K562 (cell line): ENCODE results near the gene CUTA. TPM values are rescaled to one million over a fixed set of nuclear protein-coding genes. Genes with fewer than 3 reads are reported as not detected.

ENCODE experiments used
- CBX8 ChIP-seq: fragments of 200-600 bp; sonication (generic); IDR thresholded peaks from 2 replicates; pipeline ENCODE4 v1.6.1; 2012; ENCODE audit warnings: borderline replicate concordance, mixed run types, low read depth, mild to moderate bottlenecking, moderate library complexity, mixed read lengths, low read length, control low read depth, inconsistent platforms; ENCODE audit not compliant: poor library complexity, severe bottlenecking; ENCODE audit errors: extremely low read depth
- E2F3 ChIP-seq: fragments of 250-450 bp; sonication (Bioruptor Pico); IDR thresholded peaks from 2 replicates; pipeline ENCODE4 v1.4.0; 2020; ENCODE audit warnings: mild to moderate bottlenecking
- FOSL1 ChIP-seq: fragments of 200-800 bp; sonication (Bioruptor generic); conservative IDR thresholded peaks from 2 replicates; pipeline ENCODE4 v1.6.1; 2016; ENCODE audit warnings: missing genetic modification characterization, missing compliant biosample characterization
- GTF2A2 ChIP-seq: IDR thresholded peaks from 2 replicates; pipeline ENCODE4 v1.6.1; 2016; ENCODE audit warnings: mild to moderate bottlenecking, missing genetic modification characterization, missing compliant biosample characterization
- HMG20A ChIP-seq: fragments of 450-650 bp; formaldehyde crosslinking; conservative IDR thresholded peaks from 2 replicates; pipeline ENCODE4 v1.4.0; 2020; ENCODE audit warnings: mild to moderate bottlenecking, mixed read lengths
- MCM3 ChIP-seq: fragments of 450-650 bp; IDR thresholded peaks from 2 replicates; pipeline ENCODE4 v1.6.1; 2016
- MTA2 ChIP-seq: fragments of 450-650 bp; IDR thresholded peaks from 2 replicates; pipeline ENCODE4 v1.6.1; 2016; ENCODE audit warnings: low read depth
- MTA3 ChIP-seq: fragments of 450-650 bp; formaldehyde crosslinking; IDR thresholded peaks from 2 replicates; pipeline ENCODE4 v1.6.1; 2017; ENCODE audit warnings: mild to moderate bottlenecking, borderline replicate concordance
- OTX1 ChIP-seq: fragments of 450-650 bp; formaldehyde crosslinking; IDR thresholded peaks from 2 replicates; pipeline ENCODE4 v1.4.0; 2022; ENCODE audit warnings: mild to moderate bottlenecking
- PTBP1 ChIP-seq: fragments of 200-400 bp; formaldehyde crosslinking; IDR thresholded peaks from 2 replicates; pipeline ENCODE4 v1.6.1; 2017; ENCODE audit warnings: low read depth, low read length
- SAFB2 ChIP-seq: fragments of 200-400 bp; formaldehyde crosslinking; IDR thresholded peaks from 2 replicates; pipeline ENCODE4 v1.6.1; 2018; ENCODE audit warnings: borderline replicate concordance, low read length, low read depth, moderate library complexity; ENCODE audit not compliant: severe bottlenecking
- SMAD1 ChIP-seq: fragments of 150-350 bp; IDR thresholded peaks from 2 replicates; pipeline ENCODE4 v1.6.1; 2014; ENCODE audit warnings: low read length, low read depth; ENCODE audit not compliant: partially characterized antibody
- SRF ChIP-seq, 2 experiments: fragments of 250-450, 450-650 bp in 1 of 2; sonication (Bioruptor Pico) in 1 of 2; sonication (generic) in 1 of 2; formaldehyde crosslinking; IDR thresholded peaks; 2 replicates each; pipeline versions ENCODE4 v1.5.0 to v1.5.1; 2020 to 2022; ENCODE audit warnings: mild to moderate bottlenecking in 1 of 2, missing genetic modification reagents in 1 of 2
- TAF7 ChIP-seq: fragments of 450-650 bp; IDR thresholded peaks from 2 replicates; pipeline ENCODE4 v1.6.1; 2016; ENCODE audit warnings: missing genetic modification characterization, missing compliant biosample characterization
- TRIM24 ChIP-seq, 2 experiments: fragments of 450-650 bp; IDR thresholded peaks; 2 replicates each; pipeline ENCODE4 v1.6.1; 2016
- ZNF174 ChIP-seq: fragments of 250-450 bp; sonication (Bioruptor Pico); IDR thresholded peaks from 2 replicates; pipeline ENCODE4 v1.4.0; 2020; ENCODE audit warnings: mild to moderate bottlenecking
- ZNF436 ChIP-seq: fragments of 250-450, 450-650 bp; sonication (Bioruptor Pico); formaldehyde crosslinking; IDR thresholded peaks from 2 replicates; pipeline ENCODE4 v1.7.0; 2020; ENCODE audit warnings: mild to moderate bottlenecking
- ZNF717 ChIP-seq: fragments of 250-450 bp; sonication (Bioruptor Pico); IDR thresholded peaks from 2 replicates; pipeline ENCODE4 v1.5.0; 2021
- polyA plus RNA-seq, 8 experiments: library from polyadenylated mRNA; depleted of rRNA in 4 of 8; stranded (reverse) in 5 of 8; unstranded in 3 of 8; fragments of >200 nt; fragmentation: Nextera tagmentation in 2 of 8; fragmentation: Illumina TruSeq in 1 of 8; extraction: Ambion mirVana in 2 of 8; extraction: Trizol in 1 of 8; gene quantifications; 2 replicates each; pipeline versions ENCODE4 v1.2.1 to v1.2.3, GENCODE V29; 2011 to 2014; ENCODE audit warnings: inconsistent platforms in 1 of 8, missing spikeins in 1 of 8
- total RNA-seq, 7 experiments: library from RNA; depleted of rRNA in 6 of 7; stranded (reverse); fragments of >200 nt in 6 of 7; fragmentation: Illumina TruSeq in 2 of 7; extraction: Trizol in 2 of 7; gene quantifications; 2 replicates each; pipeline versions ENCODE4 v1.2.1 to v1.2.3, GENCODE V29; 2011 to 2021; ENCODE audit warnings: low replicate concordance in 1 of 7
- TF ChIP-seq, protein P1 (sequence below): fragments of 250-450 bp; sonication (Bioruptor Pico); IDR thresholded peaks from 2 replicates; pipeline ENCODE4 v1.5.0; 2020; ENCODE audit warnings: mild to moderate bottlenecking, borderline replicate concordance
- TF ChIP-seq, protein P2 (sequence below): sonication (generic); formaldehyde crosslinking; IDR thresholded peaks from 2 replicates; pipeline ENCODE4 v1.8.0; 2022; ENCODE audit warnings: missing genetic modification reagents, mild to moderate bottlenecking, borderline replicate concordance
- TF ChIP-seq, protein P3 (sequence below): fragments of 450-650 bp; formaldehyde crosslinking; IDR thresholded peaks from 2 replicates; pipeline ENCODE4 v1.4.0; 2022; ENCODE audit warnings: mild to moderate bottlenecking, moderate library complexity

CUTA gene
- total and polyA plus RNA-seq, 9 of the 15 experiments (the other 6 are each of a cell fraction or from before 2014, with no cell fraction given): 166 to 682 (median 310) TPM

DNA sequence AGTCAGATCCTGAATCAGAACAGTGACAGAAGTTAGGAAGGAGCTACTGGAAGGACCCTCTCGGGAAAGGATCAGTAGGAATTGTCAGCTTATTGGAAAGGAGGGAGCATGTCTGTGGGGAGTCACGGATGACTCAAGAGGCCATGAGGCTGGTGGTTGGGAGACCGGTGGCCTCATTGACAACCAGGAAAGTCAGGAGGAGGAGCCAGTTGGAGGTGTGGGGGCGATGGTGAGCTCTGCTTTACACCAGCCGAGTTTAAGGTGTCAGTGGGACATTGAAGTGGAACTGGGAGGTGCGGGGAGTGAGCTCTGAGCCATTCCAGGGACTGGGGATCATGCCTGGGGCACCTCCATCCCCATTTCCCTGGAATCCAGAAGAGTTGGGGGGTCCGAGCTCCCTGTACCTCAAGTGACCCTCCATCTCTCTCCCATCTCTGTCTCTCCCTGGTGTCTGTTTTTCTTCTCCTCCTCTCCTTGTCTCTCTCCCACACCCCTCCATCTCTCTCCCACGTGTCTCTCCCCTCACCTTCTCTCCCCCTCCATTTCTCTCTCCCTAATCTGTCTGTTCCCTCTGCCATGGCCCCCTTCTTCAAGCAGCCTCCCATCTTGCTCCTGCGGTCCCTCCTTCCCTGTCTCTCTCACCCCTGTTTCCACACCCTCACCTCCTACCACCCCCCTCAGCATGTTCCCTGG, 22.2 kb upstream of the CUTA start (continued):
- TF ChIP-seq, protein P1, sequence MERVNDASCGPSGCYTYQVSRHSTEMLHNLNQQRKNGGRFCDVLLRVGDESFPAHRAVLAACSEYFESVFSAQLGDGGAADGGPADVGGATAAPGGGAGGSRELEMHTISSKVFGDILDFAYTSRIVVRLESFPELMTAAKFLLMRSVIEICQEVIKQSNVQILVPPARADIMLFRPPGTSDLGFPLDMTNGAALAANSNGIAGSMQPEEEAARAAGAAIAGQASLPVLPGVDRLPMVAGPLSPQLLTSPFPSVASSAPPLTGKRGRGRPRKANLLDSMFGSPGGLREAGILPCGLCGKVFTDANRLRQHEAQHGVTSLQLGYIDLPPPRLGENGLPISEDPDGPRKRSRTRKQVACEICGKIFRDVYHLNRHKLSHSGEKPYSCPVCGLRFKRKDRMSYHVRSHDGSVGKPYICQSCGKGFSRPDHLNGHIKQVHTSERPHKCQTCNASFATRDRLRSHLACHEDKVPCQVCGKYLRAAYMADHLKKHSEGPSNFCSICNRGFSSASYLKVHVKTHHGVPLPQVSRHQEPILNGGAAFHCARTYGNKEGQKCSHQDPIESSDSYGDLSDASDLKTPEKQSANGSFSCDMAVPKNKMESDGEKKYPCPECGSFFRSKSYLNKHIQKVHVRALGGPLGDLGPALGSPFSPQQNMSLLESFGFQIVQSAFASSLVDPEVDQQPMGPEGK (CRISPR knock-in tag): no peak
- TF ChIP-seq, protein P2, sequence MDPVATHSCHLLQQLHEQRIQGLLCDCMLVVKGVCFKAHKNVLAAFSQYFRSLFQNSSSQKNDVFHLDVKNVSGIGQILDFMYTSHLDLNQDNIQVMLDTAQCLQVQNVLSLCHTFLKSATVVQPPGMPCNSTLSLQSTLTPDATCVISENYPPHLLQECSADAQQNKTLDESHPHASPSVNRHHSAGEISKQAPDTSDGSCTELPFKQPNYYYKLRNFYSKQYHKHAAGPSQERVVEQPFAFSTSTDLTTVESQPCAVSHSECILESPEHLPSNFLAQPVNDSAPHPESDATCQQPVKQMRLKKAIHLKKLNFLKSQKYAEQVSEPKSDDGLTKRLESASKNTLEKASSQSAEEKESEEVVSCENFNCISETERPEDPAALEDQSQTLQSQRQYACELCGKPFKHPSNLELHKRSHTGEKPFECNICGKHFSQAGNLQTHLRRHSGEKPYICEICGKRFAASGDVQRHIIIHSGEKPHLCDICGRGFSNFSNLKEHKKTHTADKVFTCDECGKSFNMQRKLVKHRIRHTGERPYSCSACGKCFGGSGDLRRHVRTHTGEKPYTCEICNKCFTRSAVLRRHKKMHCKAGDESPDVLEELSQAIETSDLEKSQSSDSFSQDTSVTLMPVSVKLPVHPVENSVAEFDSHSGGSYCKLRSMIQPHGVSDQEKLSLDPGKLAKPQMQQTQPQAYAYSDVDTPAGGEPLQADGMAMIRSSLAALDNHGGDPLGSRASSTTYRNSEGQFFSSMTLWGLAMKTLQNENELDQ (CRISPR knock-in tag): no peak
- TF ChIP-seq SMAD1 (no peak), MTA2 (peak; percentile 34; the same call in 1 of the 2 replicates), SRF (CRISPR knock-in tag; IDR thresholded peaks at IDR 0.05) (no peak), TRIM24 (IDR thresholded peaks at IDR 0.05) (0 out of 4 replicates have a peak, but pooled peaks of 1 of the 2 experiments have one; percentile 22), E2F3 (no peak), ZNF174 (CRISPR knock-in tag) (no peak), FOSL1 (tag) (peak; percentile 66), HMG20A (no peak), ZNF717 (CRISPR knock-in tag) (no peak), TAF7 (tag) (no peak), MTA3 (0 out of 2 replicates have a peak, but pooled peaks have one; percentile 12), GTF2A2 (no peak), PTBP1 (no peak), ZNF436 (CRISPR knock-in tag) (0 out of 2 replicates have a peak, but pooled peaks have one; percentile 41), MCM3 (no peak), CBX8 (no peak), OTX1 (CRISPR knock-in tag) (peak; percentile 73; the same call in 1 of the 2 replicates), SAFB2 (no peak)
- TF ChIP-seq, protein P3, sequence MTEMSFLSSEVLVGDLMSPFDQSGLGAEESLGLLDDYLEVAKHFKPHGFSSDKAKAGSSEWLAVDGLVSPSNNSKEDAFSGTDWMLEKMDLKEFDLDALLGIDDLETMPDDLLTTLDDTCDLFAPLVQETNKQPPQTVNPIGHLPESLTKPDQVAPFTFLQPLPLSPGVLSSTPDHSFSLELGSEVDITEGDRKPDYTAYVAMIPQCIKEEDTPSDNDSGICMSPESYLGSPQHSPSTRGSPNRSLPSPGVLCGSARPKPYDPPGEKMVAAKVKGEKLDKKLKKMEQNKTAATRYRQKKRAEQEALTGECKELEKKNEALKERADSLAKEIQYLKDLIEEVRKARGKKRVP (CRISPR knock-in tag): no peak
